Ovary (tissue), 9 donors: ENCODE measurements around the gene LCE4A. TPM values are rescaled to one million over a fixed set of nuclear protein-coding genes. Genes with fewer than 3 reads are reported as not detected.

ENCODE experiments used
- DNase-seq, 5 donors: peaks; one replicate each; pipeline ENCODE4 v3.0.0-alpha.2; 2019 to 2020
- H3K27ac ChIP-seq, 2 donors: fragments of 200-600 bp; one replicate each; pipeline versions ENCODE4 v1.5.1 to v1.8.0; 2019 to 2022
- H3K27me3 ChIP-seq: fragments of 200-600 bp; one replicate; pipeline ENCODE4 v1.8.0; 2022
- H3K36me3 ChIP-seq: fragments of 200-600 bp; sonication (generic); one replicate; pipeline ENCODE4 v1.5.1; 2019
- H3K4me1 ChIP-seq: one replicate; pipeline ENCODE4 v1.8.1; 2013; ENCODE audit warnings: mild to moderate bottlenecking, moderate library complexity; ENCODE audit not compliant: insufficient read depth
- H3K4me3 ChIP-seq: fragments of 200-600 bp; sonication (generic); one replicate; pipeline ENCODE4 v1.5.1; 2017
- H3K9me3 ChIP-seq, 2 donors: fragments of 200-600 bp in 1 of 2; sonication (generic) in 1 of 2; one replicate each; pipeline versions ENCODE4 v1.5.1 to v1.8.1; 2013 to 2019; ENCODE audit warnings: mild to moderate bottlenecking in 1 of 2, moderate library complexity in 1 of 2
- CTCF ChIP-seq, 3 donors: fragments of 450-650 bp in 2 of 3; fragments of 200-600 bp in 1 of 3; IDR thresholded peaks; one replicate each; pipeline versions ENCODE4 v1.5.1 to v1.8.0; 2016 to 2022; ENCODE audit warnings: antibody characterized with exemption in 3 of 3, mild to moderate bottlenecking in 1 of 3
- EP300 ChIP-seq: sonication (generic); formaldehyde crosslinking; IDR thresholded peaks from one replicate; pipeline ENCODE4 v1.6.1; 2017; ENCODE audit warnings: antibody characterized with exemption
- POLR2A ChIP-seq: fragments of 450-650 bp; IDR thresholded peaks from one replicate; pipeline ENCODE4 v1.6.1; 2017; ENCODE audit warnings: antibody characterized with exemption, mild to moderate bottlenecking, moderate library complexity
- WGBS, 3 donors: extraction: QIAGEN DNeasy Blood & Tissue Kit in 1 of 3; methylation state at CpG; one replicate each; pipeline versions ENCODE4 v1.1.5 to v1.1.7; 2013 to 2017; 5-methylcytosine and 5-hydroxymethylcytosine counted together
- intact Hi-C, 4 donors: fragments of 100-400 bp; cut with DNase I; formaldehyde crosslinking; loops; one replicate each; pipeline versions ENCODE4 v1.11.0 to v1.15.1; 2022 to 2023
- polyA plus RNA-seq, 2 donors: library from polyadenylated mRNA; stranded (reverse); fragments of 200-250 nt in 1 of 2; fragments of 350-450 nt in 1 of 2; fragmentation: Illumina TruSeq in 1 of 2; extraction: RNeasy Lipid Tissue Mini Kit (QIAGEN cat#74804) in 1 of 2; gene quantifications; one replicate each; pipeline ENCODE4 v1.2.3, GENCODE V29; 2013 to 2014
- total RNA-seq, 7 donors: library from RNA; depleted of rRNA in 2 of 7; stranded (reverse); fragments of >200 nt in 2 of 7; fragmentation: NEBNext Ultra II Directional in 3 of 7; extraction: Animal tissue kit (Norgen Biotek cat#: 25700) in 3 of 7; gene quantifications; one replicate each; pipeline versions ENCODE4 v1.1.0 to v1.2.4, GENCODE V29; 2016 to 2023
- donor health status: DM: no; HTN: no; CAD: no; lungs with moderate emphysema.
- donor health status: DM: no; HTN: no; CAD: no.
- donor health status: Bipolar disorder and iron deficiency.
- donor health status: DM: yes; HTN: yes; CAD: no.
- donor health status: DM: no; HTN: no; CAD: no.
- donor health status: DM: yes; HTN: yes; CAD: no.

The LCE4A gene
- total and polyA plus RNA-seq, 9 donors: not detected

- no peak within 1 kb of the TSS for H3K27ac ChIP-seq
- H3K4me3 ChIP-seq: no peak within 1 kb of the TSS
- H3K9me3 ChIP-seq: no peaks in the 10 kb centered on the region
- H3K4me1 ChIP-seq: no peaks in the 10 kb centered on the region
- TF ChIP-seq POLR2A: no peak
- no peak for TF ChIP-seq CTCF (IDR thresholded peaks at IDR 0.05)
- TF ChIP-seq EP300: no peak
- DNase-seq: no peak
- WGBS, 3 donors: 55 to 61% (median 59%) methylated on average over 4 of the region's 4 CpGs
- H3K36me3 ChIP-seq: no peaks in the 10 kb centered on the region
- H3K27me3 ChIP-seq: no peaks in the 10 kb centered on the region
- intact Hi-C loops: no loop called here
These were observed 10.0 kb upstream of the LCE4A start, which contains the start of gene LCE2A for GRCh38 chr1:152697701-152698600. TSS of gene LCE2A (plus strand) at chr1:152698345. CDS start at chr1:152698902, 557 bp downstream.

GRCh38 chr1:152699746-152700145 is 8.2 kb upstream of the LCE4A start:
- H3K27me3 ChIP-seq: no peaks in the 10 kb centered on the region
- WGBS, 3 donors: 75 to 83% (median 79%) methylated on average over 4 of the region's 4 CpGs
- no peak overlapping the region for H3K27ac ChIP-seq
- H3K36me3 ChIP-seq: no peaks in the 10 kb centered on the region
- H3K4me1 ChIP-seq: no peaks in the 10 kb centered on the region
- no peaks in the 10 kb centered on the region for H3K9me3 ChIP-seq
- DNase-seq: no peak
- intact Hi-C loops: no loop called here
- no peak overlapping the region for H3K4me3 ChIP-seq
- TF ChIP-seq EP300 (no peak), POLR2A (no peak), CTCF (IDR thresholded peaks at IDR 0.05) (no peak)

- intact Hi-C loops: no loop called here
- Histone ChIP-seq H3K4me1 (no peaks in the 10 kb centered on the region), H3K27me3 (no peaks in the 10 kb centered on the region), H3K9me3 (no peaks in the 10 kb centered on the region), H3K27ac (no peak overlapping the region), H3K36me3 (no peaks in the 10 kb centered on the region), H3K4me3 (no peak overlapping the region)
- TF ChIP-seq CTCF (IDR thresholded peaks at IDR 0.05) (no peak), POLR2A (no peak), EP300 (no peak)
- no peak for DNase-seq
These were observed 10.3 kb downstream of the LCE4A start for GRCh38 chr1:152718238-152718637.

- Histone ChIP-seq H3K4me1 (no peaks in the 10 kb centered on the region), H3K36me3 (no peaks in the 10 kb centered on the region), H3K27me3 (no peaks in the 10 kb centered on the region), H3K27ac (no peak overlapping the region), H3K9me3 (no peaks in the 10 kb centered on the region), H3K4me3 (no peak overlapping the region)
- intact Hi-C loops: no loop called here
- TF ChIP-seq POLR2A (no peak), CTCF (IDR thresholded peaks at IDR 0.05) (no peak), EP300 (no peak)
- DNase-seq: no peak
These were observed 17.3 kb downstream of the LCE4A start for GRCh38 chr1:152725261-152725660.
